ENCODE results near the gene XRCC3.
A peak's percentile ranks its signal among the peaks of the same experiment; 100 is the strongest.

Gene XRCC3

GRCh38 chr14:103699901-103700752 lies 15.1 kb downstream of the XRCC3 start:
- TF ChIP-seq ZFX (IDR thresholded peaks at IDR 0.05) = no peak
- no peak for TF ChIP-seq CTCF (conservative IDR thresholded peaks at IDR 0.05)
- H3K27ac ChIP-seq = peak overlapping the region; percentile 78; the same call in 1 of the 2 replicates

GRCh38 chr14:103699261-103699661 lies 16.0 kb downstream of the XRCC3 start:
- TF ChIP-seq CTCF (conservative IDR thresholded peaks at IDR 0.05) (no peak), ZFX (IDR thresholded peaks at IDR 0.05) (no peak)
- H3K27ac ChIP-seq = peak overlapping the region; percentile 78

GRCh38 chr14:103698380-103699260 lies 16.6 kb downstream of the XRCC3 start:
- H3K27ac ChIP-seq = peak overlapping the region; percentile 78
- TF ChIP-seq ZFX (IDR thresholded peaks at IDR 0.05) (peak; percentile 45; the same call in 1 of the 2 replicates), CTCF (conservative IDR thresholded peaks at IDR 0.05) (no peak)

- TF ChIP-seq CTCF (conservative IDR thresholded peaks at IDR 0.05) (no peak), ZFX (IDR thresholded peaks at IDR 0.05) (no peak)
- H3K27ac ChIP-seq = peak overlapping the region; percentile 78
Observed at GRCh38 chr14:103697603-103698379, 17.5 kb downstream of the XRCC3 start.

- H3K27ac ChIP-seq = peak overlapping the region; percentile 78; the same call in 1 of the 2 replicates
Observed at GRCh38 chr14:103697206-103697602, 18.0 kb downstream of the XRCC3 start.

More at GRCh38 chr14:103697206-103697602, 18.0 kb downstream of the XRCC3 start:
- TF ChIP-seq CTCF (conservative IDR thresholded peaks at IDR 0.05) (no peak), ZFX (IDR thresholded peaks at IDR 0.05) (no peak)
